Measurements from ENCODE around the gene MEGF11. TPM values are rescaled to one million over a fixed set of nuclear protein-coding genes. Genes with fewer than 3 reads are reported as not detected.
A peak's percentile ranks its signal among the peaks of the same experiment; 100 is the strongest.

MEGF11 gene
- total RNA-seq, 1 experiment from 2014 or later, result 2.3 TPM

DNA sequence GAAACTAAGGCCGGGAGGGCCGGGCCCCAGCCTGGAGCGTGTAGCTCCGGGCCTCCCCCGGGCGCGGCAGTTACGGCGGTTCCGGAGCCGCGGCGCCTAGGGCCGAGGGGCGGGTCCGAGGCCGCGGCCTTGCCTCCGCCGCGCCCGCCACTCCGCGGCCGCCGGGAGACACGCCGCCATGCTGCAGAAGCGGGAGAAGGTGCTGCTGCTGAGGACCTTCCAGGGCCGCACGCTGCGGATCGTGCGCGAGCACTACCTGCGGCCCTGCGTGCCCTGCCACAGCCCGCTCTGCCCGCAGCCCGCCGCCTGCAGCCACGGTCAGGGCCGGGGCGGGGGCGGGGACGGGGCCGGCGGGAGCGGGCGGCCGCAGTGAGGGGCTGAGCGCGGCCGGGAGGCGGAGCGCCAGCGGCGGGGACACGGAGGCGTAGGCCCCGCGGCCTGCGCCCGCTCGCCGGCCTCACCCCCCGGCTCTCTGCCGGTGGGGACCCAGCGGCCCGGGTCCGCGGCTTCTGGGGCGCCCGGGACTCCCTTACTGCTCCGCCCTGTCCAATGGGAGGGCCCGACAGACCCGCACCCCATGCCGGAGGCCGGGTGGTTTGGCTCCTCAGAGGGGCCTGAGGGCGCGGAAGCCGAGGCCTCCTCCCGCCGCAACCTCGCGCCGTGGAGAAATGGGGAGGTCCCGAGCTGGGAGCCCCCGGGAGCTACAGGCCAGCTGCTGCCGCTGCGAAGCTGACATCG, 40.0 kb upstream of the MEGF11 start, which contains the start of gene DIS3L:
Gene DIS3L, plus strand, starts transcription at position 150 of the 738 bp plus-strand sequence. Its CDS starts 29 bp downstream, at position 179.
- no peaks in the 10 kb centered on the region for H3K9me2 ChIP-seq (ENCODE audit: insufficient read depth)
- no peaks in the 10 kb centered on the region for H3K9me3 ChIP-seq (ENCODE audit: control insufficient read depth in 1 of 2, insufficient read depth in 1 of 2, low read depth in 1 of 2, low read length in 2 of 2)
- peak within 1 kb of the TSS; percentile 80 for H3K9ac ChIP-seq (ENCODE audit: low read length)
- H3K4me1 ChIP-seq (ENCODE audit: control insufficient read depth in 1 of 2, insufficient read depth in 2 of 2, low read length in 2 of 2), result peaks cover 17 to 41% of the 10 kb centered on the region in 2 experiments
- DNase-seq (ENCODE audit: low read depth, low spot score) (no peak), ATAC-seq (peak; percentile 84)
- peak within 1 kb of the TSS; percentile 72 for H2AFZ ChIP-seq (ENCODE audit: low read depth, low read length, poor library complexity, severe bottlenecking)
- H3K4me3 ChIP-seq (replicated peaks in 1 of 2; ENCODE audit: low read depth in 1 of 2, low read length in 2 of 2), result peak within 1 kb of the TSS; percentile 67
- peak within 1 kb of the TSS; percentile 98 for H3K4me2 ChIP-seq (ENCODE audit: low read length)
- TF ChIP-seq FOSL1 (IDR thresholded peaks at IDR 0.05; ENCODE audit: low read depth) (no peak), POLR2A (IDR thresholded peaks at IDR 0.05; ENCODE audit: borderline replicate concordance, extremely low read depth, insufficient read depth, insufficient read length) (peak; percentile 82), YY1 (IDR thresholded peaks at IDR 0.05; ENCODE audit: extremely low read depth, insufficient replicate concordance, low read depth, low read length) (peak; percentile 46), EZH2phosphoT487 (IDR thresholded peaks at IDR 0.05; ENCODE audit: borderline replicate concordance) (no peak), EZH2 (IDR thresholded peaks at IDR 0.05) (no peak), EGR1 (IDR thresholded peaks at IDR 0.05; ENCODE audit: low read depth) (no peak), CEBPB (IDR thresholded peaks at IDR 0.05; ENCODE audit: low read depth) (no peak), SRF (IDR thresholded peaks at IDR 0.05; ENCODE audit: low read depth) (no peak), CBX3 (IDR thresholded peaks at IDR 0.05; ENCODE audit: low read depth) (no peak), RAD21 (IDR thresholded peaks at IDR 0.05; ENCODE audit: low read depth) (no peak), ZFX (IDR thresholded peaks at IDR 0.05) (peak; percentile 100), POLR2AphosphoS5 (IDR thresholded peaks at IDR 0.05; ENCODE audit: low read depth, low read length) (peak; percentile 63), SIN3A (IDR thresholded peaks at IDR 0.05; ENCODE audit: low read depth) (peak; percentile 42; the same call in 1 of the 2 replicates)
- TF ChIP-seq, protein P1, sequence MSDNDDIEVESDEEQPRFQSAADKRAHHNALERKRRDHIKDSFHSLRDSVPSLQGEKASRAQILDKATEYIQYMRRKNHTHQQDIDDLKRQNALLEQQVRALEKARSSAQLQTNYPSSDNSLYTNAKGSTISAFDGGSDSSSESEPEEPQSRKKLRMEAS (IDR thresholded peaks at IDR 0.05), result peak; percentile 60; the same call in 1 of the 2 replicates
- TF ChIP-seq, protein P2, sequence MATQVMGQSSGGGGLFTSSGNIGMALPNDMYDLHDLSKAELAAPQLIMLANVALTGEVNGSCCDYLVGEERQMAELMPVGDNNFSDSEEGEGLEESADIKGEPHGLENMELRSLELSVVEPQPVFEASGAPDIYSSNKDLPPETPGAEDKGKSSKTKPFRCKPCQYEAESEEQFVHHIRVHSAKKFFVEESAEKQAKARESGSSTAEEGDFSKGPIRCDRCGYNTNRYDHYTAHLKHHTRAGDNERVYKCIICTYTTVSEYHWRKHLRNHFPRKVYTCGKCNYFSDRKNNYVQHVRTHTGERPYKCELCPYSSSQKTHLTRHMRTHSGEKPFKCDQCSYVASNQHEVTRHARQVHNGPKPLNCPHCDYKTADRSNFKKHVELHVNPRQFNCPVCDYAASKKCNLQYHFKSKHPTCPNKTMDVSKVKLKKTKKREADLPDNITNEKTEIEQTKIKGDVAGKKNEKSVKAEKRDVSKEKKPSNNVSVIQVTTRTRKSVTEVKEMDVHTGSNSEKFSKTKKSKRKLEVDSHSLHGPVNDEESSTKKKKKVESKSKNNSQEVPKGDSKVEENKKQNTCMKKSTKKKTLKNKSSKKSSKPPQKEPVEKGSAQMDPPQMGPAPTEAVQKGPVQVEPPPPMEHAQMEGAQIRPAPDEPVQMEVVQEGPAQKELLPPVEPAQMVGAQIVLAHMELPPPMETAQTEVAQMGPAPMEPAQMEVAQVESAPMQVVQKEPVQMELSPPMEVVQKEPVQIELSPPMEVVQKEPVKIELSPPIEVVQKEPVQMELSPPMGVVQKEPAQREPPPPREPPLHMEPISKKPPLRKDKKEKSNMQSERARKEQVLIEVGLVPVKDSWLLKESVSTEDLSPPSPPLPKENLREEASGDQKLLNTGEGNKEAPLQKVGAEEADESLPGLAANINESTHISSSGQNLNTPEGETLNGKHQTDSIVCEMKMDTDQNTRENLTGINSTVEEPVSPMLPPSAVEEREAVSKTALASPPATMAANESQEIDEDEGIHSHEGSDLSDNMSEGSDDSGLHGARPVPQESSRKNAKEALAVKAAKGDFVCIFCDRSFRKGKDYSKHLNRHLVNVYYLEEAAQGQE (IDR thresholded peaks at IDR 0.05; ENCODE audit: low read depth), result no peak
- intact Hi-C loops (cut with micrococcal nuclease), result no loop called here
- peaks cover 32% of the 10 kb centered on the region for H3K79me2 ChIP-seq (ENCODE audit: insufficient read depth, low read length)
- RAD21 ChIA-PET (ENCODE audit: low non-redundant PET in 1 of 2, low total read pairs in 2 of 2, uncharacterized antibody in 2 of 2, unreplicated experiment in 2 of 2), result no interaction called here
- POLR2A ChIA-PET, result interaction anchor here (0.7 to 1.1 kb wide), 2 partner anchors 10 to 12 kb away, joined by 3 to 4 read pairs; no protein-coding TSS in a partner anchor
- CTCF ChIA-PET, result interaction anchor here (2.2 kb wide), 1 partner anchor 205 kb away, joined by 7 read pairs; no protein-coding TSS in a partner anchor
- no peaks in the 10 kb centered on the region for H3K27me3 ChIP-seq (ENCODE audit: insufficient read depth, low read length)
- peak within 1 kb of the TSS; percentile 88 for H3K27ac ChIP-seq (ENCODE audit: low read depth, low read length)
- no TSS peak for BruUV-seq (replicated peaks)
- H4K20me1 ChIP-seq (ENCODE audit: insufficient read depth), result no peaks in the 10 kb centered on the region
- peaks cover 0 to 5% of the 10 kb centered on the region in 2 experiments; a peak in 1 of 4 replicates for H3K36me3 ChIP-seq (ENCODE audit: control insufficient read depth in 1 of 2, insufficient read depth in 2 of 2, low read length in 2 of 2)
